Esophagus muscularis mucosa (tissue), 4 donors: ENCODE measurements around the gene GNAO1.

Source experiments
- EP300 ChIP-seq: sonication (generic); formaldehyde crosslinking; IDR thresholded peaks from one replicate; pipeline ENCODE4 v1.6.1; 2017; ENCODE audit warnings: antibody characterized with exemption
- POLR2A ChIP-seq: fragments of 450-650 bp; IDR thresholded peaks from one replicate; pipeline ENCODE4 v1.6.1; 2017; ENCODE audit warnings: antibody characterized with exemption, moderate library complexity, mild to moderate bottlenecking, low read depth
- POLR2AphosphoS5 ChIP-seq, 2 donors: sonication (generic); formaldehyde crosslinking; IDR thresholded peaks; one replicate each; pipeline ENCODE4 v1.6.1; 2017; ENCODE audit warnings: antibody characterized with exemption in 2 of 2
- TF ChIP-seq, protein P1 (sequence below), 3 experiments: fragments of 200-600 bp in 2 of 3; fragments of 450-650 bp in 1 of 3; sonication (generic) in 2 of 3; IDR thresholded peaks; one replicate each; pipeline ENCODE4 v1.5.1; 2017 to 2019; ENCODE audit warnings: antibody characterized with exemption in 3 of 3, mild to moderate bottlenecking in 2 of 3, moderate library complexity in 1 of 3

DNA sequence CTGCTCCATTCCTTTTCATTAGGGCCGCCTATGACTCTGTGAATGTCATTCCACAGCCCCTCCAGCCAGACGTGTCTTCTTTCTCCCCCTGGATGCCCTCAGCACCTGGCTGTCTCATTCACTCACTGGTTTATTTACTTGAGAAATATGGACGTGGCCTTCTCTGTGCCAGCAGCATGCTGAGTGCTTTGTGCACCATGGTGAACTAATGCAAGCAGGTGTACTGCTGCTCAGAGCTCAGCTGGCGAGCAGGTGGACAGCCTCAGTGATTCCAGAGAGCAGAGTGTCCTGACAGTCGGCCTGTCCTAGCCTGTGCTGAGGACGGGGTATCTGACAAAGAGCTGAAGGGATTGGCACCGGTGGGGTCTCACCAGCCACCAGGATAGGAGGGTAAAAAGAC is 96.7 kb downstream of the GNAO1 start:
- TF ChIP-seq, protein P1, sequence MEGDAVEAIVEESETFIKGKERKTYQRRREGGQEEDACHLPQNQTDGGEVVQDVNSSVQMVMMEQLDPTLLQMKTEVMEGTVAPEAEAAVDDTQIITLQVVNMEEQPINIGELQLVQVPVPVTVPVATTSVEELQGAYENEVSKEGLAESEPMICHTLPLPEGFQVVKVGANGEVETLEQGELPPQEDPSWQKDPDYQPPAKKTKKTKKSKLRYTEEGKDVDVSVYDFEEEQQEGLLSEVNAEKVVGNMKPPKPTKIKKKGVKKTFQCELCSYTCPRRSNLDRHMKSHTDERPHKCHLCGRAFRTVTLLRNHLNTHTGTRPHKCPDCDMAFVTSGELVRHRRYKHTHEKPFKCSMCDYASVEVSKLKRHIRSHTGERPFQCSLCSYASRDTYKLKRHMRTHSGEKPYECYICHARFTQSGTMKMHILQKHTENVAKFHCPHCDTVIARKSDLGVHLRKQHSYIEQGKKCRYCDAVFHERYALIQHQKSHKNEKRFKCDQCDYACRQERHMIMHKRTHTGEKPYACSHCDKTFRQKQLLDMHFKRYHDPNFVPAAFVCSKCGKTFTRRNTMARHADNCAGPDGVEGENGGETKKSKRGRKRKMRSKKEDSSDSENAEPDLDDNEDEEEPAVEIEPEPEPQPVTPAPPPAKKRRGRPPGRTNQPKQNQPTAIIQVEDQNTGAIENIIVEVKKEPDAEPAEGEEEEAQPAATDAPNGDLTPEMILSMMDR (IDR thresholded peaks at IDR 0.05), result no peak
- TF ChIP-seq EP300 (no peak), POLR2A (no peak), POLR2AphosphoS5 (IDR thresholded peaks at IDR 0.05) (no peak)
